Caki2 (cell line): ENCODE measurements around the gene NCKAP1. TPM values are rescaled to one million over a fixed set of nuclear protein-coding genes. Genes with fewer than 3 reads are reported as not detected.
"Not testable (repeated sequence)": the region's sequence is repeated elsewhere in the genome, so short reads cannot be mapped to it uniquely, and the experiment has no call there.

Experiments
- DNase-seq: peaks from one replicate; pipeline ENCODE4 v3.0.0-alpha.2; 2015; ENCODE audit warnings: low read depth
- in situ Hi-C: cut with HindIII; loops from 2 replicates; pipeline ENCODE4 v1.10.0; 2016; ENCODE audit warnings: low sequenced_read_pairs, low pct_unique_long_range_greater_than_20kb, mixed read lengths
- total RNA-seq: library from RNA; depleted of rRNA; stranded (reverse); fragments of >200 nt; shearing (Covaris generic); gene quantifications from 2 replicates; pipeline ENCODE4 v1.2.3, GENCODE V29; 2014; ENCODE audit warnings: low replicate concordance

Gene NCKAP1
- total RNA-seq, 1 experiment from 2014 or later = 88.9 TPM

DNA sequence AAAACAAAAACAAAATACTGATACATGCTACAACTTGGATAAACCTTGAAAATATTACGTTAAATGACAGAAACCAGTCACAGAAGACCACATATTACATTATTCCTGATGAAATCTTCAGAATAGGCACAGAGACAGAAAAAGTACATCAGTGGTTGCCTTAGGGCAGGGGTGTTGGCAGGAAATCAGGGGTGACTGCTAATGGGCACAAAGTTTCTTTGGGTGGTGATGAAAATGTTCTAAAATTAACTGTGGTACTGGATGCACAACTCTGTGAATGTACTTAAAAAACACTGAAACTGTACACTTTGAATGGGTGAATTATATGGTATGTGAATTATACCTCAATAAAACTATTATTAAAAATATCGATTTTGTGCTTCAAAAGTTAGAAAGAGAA lies 16.6 kb downstream of the NCKAP1 start:
- in situ Hi-C loops = no loop called here
- DNase-seq = no peak

DNA sequence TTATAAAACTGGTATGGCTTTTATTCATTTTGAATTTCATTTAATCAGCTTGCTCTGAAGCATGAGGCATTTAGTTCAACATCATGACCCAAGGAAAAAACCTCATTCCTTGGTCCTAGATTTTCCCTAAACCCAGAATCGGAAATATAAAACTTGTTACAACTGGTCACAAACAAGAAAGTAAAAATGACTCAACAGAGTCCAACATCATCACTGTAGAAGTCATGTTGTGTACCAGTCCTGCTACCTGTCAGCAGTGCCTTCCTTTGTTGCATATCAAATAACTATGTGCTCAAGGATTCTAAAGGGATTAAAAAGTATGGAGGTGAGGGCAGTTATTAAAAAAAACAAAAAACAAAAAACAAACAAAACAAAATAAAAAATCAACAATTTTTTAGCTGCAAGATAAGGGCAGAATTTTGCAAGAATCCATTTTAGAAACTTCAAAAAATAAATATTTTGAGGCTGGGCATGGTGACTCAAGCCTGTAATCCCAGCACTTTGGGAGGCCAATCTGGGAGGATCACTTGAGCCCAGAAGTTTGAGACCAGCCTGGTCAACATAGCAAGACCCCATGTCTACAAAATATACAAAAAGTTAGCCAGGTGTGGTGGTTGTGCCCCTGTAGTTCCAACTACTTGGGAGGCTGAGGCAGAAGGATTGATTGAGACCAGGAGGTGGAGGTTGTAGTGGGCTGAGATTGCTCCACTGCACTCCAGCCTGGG lies 18.4 kb downstream of the NCKAP1 start:
- no peak for DNase-seq
- in situ Hi-C loops = no loop called here

- in situ Hi-C loops, DNase-seq: not testable (repeated sequence)
Observed at GRCh38 chr2:183017845-183018244, 20.4 kb downstream of the NCKAP1 start.

DNA sequence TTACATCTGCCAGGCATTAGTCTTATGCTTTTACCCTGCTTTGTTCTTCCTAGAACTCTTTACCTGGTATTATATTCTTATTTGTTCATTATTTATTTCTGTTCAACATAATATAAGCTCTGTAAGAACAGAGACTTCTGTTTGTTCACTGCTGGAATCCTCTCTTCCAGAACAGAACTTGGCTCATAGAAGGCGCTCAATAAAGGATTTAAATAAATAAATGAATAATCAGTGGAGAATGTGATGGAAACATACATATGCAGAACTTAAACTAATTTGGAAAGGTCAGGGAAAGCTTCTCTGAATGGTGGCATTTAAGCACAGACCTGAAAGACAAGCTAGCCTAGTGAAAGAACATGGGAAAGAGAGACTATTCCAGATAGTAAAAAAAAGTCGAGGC lies 24.3 kb downstream of the NCKAP1 start:
- in situ Hi-C loops = no loop called here
- DNase-seq = no peak

- DNase-seq = no peak
- in situ Hi-C loops = no loop called here
Observed at GRCh38 chr2:183011743-183012142, 26.5 kb downstream of the NCKAP1 start.

DNA sequence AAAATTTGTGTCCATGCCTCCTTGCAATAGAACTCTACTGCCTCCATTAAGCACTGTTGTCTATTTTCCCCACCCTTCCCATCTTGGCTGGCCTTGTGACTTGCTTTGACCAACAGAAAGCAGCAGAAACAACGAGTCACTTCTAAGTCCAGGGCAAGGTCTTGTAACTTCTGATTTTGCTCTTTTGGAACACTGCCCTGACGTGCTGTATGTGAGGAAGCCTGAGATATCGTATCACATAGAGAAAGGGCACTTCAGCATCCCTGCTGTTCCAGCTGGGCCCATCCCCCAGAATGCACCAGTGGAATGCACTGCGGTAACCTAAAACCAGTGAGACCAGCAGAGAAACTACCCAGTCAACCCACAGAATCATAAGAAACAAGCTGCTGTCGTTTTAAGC lies 28.1 kb downstream of the NCKAP1 start:
- in situ Hi-C loops = no loop called here
- peak; percentile 72 for DNase-seq

DNA sequence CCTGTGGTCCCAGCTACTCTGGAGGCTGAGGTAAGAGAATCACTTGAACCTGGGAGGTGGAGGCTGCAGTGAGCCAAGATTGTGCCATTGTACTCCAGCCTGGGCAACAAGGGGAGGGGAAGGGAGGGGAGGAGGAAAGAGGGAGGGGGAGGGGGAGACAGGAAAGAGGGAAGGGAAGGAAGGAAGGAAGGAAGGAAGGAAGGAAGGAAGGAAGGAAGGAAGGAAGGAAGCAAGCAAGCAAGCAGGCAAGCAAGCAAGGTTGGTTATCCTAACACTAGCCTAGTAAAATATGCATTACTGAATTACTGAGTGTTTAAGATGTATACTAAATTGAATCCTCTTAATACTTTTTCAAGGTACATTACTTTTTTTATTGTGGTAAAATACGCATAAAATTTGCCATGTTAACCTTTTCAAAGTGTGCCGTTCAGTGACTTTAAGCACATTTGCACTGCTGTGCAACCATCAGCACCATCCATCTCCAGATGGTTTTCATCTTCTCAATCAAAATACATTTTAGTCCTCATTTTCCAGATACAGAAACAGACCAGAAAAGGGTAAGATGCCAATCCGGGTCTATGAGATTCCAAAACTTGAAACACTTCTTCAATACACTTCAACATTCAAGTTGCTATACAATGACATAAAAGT lies 28.9 kb downstream of the NCKAP1 start:
- in situ Hi-C loops = no loop called here
- DNase-seq = no peak

- no peak for DNase-seq
- in situ Hi-C loops = no loop called here
Observed at GRCh38 chr2:183001948-183002347, 36.3 kb downstream of the NCKAP1 start.

GRCh38 chr2:183000846-183001245 lies 37.4 kb downstream of the NCKAP1 start:
- in situ Hi-C loops = no loop called here
- DNase-seq = peak; percentile 86

DNA sequence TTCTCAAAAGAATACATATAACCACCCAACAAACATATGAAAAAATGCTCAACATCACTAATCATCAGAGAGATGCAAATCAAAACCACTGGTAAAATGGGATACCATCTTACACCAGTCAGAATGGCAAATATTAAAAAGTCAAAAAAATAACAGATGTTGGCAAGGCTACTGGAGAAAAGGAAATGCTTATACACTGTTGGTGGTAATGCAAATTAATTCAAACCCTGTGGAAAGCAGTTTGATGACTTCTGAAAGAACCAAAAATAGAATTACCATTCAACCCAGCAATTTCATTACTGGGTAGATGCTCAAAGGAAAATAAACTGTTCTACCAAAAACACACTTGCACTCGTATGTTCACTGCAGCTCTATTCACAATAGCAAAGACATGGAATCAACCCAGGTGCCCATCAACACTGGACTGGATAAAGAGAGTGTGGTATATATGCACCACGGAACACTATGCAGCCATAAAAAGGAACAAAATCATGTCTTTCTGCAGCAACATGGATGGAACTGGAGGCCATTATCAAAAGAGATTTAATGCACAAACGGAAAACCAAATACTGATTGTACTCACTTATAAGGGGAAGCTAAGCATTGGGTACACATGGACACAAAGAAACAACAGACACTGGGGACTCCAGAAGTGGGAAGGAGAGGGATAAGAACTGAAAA lies 38.8 kb downstream of the NCKAP1 start:
- in situ Hi-C loops = no loop called here
- DNase-seq = no peak

DNA sequence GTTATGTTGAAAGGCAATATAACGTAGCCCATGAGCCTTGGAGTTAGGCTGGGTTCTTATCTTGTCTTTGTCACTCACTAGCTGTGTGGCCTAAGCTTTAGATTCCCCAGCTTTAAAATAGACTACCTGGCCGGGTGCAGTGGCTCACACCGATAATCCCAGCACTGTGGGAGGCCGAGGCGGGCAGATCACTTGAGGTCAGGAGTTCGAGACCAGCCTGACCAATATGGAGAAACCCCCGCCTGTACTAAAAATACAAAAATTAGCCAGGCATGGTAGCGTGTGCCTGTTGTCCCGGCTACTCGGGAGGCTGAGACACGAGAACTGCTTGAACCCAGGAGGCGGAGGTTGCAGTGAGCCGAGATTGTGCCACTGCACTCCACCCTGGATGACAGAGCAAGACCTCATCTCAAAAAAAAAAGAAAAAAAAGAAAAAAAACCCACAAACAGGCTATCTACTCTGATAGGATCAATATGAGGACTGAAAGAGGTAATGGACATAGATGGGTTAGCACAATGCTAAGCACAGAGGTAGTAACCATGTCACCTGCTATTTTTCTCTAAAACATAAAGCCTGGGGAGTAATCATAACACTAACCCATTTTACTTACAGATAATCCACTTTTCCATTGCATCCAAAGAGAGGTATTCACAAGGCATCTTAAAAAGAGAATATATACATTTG lies 43.9 kb downstream of the NCKAP1 start:
- in situ Hi-C loops = no loop called here

GRCh38 chr2:182982941-182983340 lies 55.3 kb downstream of the NCKAP1 start:
- in situ Hi-C loops = no loop called here

More for the DNA sequence above, 43.9 kb downstream of the NCKAP1 start:
- no peak for DNase-seq

GRCh38 chr2:182981475-182981874 lies 56.8 kb downstream of the NCKAP1 start:
- in situ Hi-C loops = not testable (repeated sequence)

More at GRCh38 chr2:182982941-182983340, 55.3 kb downstream of the NCKAP1 start:
- DNase-seq = no peak

GRCh38 chr2:182980652-182981051 lies 57.6 kb downstream of the NCKAP1 start:
- no peak for DNase-seq
- in situ Hi-C loops = no loop called here

More at GRCh38 chr2:182981475-182981874, 56.8 kb downstream of the NCKAP1 start:
- not testable (repeated sequence) for DNase-seq

DNA sequence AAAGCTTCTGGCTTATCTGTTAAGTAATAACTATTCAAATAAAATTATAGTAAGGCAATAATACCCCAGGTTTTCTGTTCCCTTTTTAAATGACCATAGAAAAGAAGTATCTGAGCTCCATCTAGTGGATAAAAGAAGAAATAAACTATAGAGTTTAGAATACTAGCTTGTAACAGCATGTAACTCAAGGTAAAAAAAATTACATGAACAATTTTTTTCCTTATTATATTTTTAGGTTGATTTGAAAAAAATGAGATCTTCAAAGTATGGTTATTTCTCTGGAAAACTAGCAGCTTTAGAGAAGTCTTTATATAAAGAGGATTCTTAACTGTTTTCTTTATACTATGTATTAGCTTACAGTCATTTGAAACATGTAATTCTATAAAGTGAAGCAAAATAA lies 58.1 kb downstream of the NCKAP1 start:
- in situ Hi-C loops = no loop called here
- peak; percentile 37 for DNase-seq

DNA sequence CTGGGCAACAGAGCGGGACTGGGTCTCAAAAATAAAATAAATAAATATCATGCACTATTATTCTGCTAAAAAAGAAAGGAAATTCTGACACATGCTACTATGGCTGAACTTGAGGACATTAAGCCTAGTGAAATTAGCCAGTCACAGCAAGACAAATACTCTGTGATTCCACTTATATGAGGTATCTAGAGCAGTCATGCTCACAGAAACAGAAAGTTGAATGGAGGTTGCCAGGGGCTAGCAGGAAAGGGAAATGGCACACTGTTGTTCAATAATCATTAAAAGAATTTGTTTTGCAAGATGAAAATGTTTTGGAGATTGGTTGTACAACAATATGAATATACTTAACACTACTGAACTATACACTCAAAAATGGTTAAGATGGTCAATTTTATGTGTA lies 60.8 kb downstream of the NCKAP1 start:
- DNase-seq = no peak
- in situ Hi-C loops = no loop called here

GRCh38 chr2:182973441-182974352 lies 64.6 kb downstream of the NCKAP1 start:
- in situ Hi-C loops = no loop called here
- no peak for DNase-seq

DNA sequence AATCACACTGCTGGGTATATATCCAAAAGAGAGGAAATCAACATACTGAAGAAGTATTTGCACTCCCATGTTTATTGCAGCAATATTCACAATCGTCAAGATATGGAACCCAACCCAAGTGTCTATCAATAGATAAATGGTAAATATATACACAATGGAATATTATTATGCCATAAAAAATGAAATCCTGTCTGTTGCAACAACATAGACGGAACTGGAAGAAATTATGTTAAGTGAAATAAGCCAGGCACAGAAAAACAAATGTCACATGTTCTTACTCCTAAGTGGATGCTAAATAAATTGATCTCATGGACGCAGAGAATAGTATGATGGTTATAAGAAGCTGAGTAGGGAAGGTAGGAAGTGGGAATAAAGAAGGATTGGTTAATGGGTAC lies 65.7 kb downstream of the NCKAP1 start:
- in situ Hi-C loops = no loop called here

More for the DNA sequence above, 65.7 kb downstream of the NCKAP1 start:
- DNase-seq = no peak
